Measurements from ENCODE around the gene MMS22L. TPM values are rescaled to one million over a fixed set of nuclear protein-coding genes. Genes with fewer than 3 reads are reported as not detected.

The MMS22L gene
- total and polyA plus RNA-seq, 2 of the 13 experiments (the other 11 are each of a cell fraction or from before 2014, with no cell fraction given) = 6.2 to 32.9 TPM

GRCh38 chr6:97102145-97102790 lies 180.7 kb downstream of the MMS22L start:
- H3K9ac ChIP-seq (ENCODE audit: insufficient read depth, low read depth, low read length) = no peak overlapping the region
- H2AFZ ChIP-seq (ENCODE audit: low read length) = no peak overlapping the region
- no peak for FAIRE-seq
- intact Hi-C loops (cut with micrococcal nuclease; ENCODE audit: unreplicated experiment) (no loop called here), in situ Hi-C loops (cut with HindIII; ENCODE audit: extremely low pct_ligation_motif_present, low pct_unique_long_range_greater_than_20kb) (no loop called here)
- no TSS peak for BruUV-seq (replicated peaks)
- no peaks in the 10 kb centered on the region for H3K4me1 ChIP-seq (ENCODE audit: insufficient read depth, low read length)
- H3K9me3 ChIP-seq (ENCODE audit: low read length) = no peaks in the 10 kb centered on the region
- H4K20me1 ChIP-seq (ENCODE audit: insufficient read depth, low read length) = no peaks in the 10 kb centered on the region
- no peaks in the 10 kb centered on the region; a peak in 1 of 5 replicates for H3K27me3 ChIP-seq (ENCODE audit: control insufficient read depth in 1 of 2, insufficient read depth in 2 of 2, low read length in 2 of 2)
- TF ChIP-seq ZNF547 (CRISPR knock-in tag; IDR thresholded peaks at IDR 0.05) (no peak), NFRKB (IDR thresholded peaks at IDR 0.05) (no peak), ZZZ3 (CRISPR knock-in tag; IDR thresholded peaks at IDR 0.05; ENCODE audit: borderline replicate concordance) (no peak), TFDP1 (CRISPR knock-in tag; IDR thresholded peaks at IDR 0.05; ENCODE audit: borderline replicate concordance) (no peak), SETDB1 (CRISPR knock-in tag; IDR thresholded peaks at IDR 0.05; ENCODE audit: borderline replicate concordance) (no peak), TEAD3 (CRISPR knock-in tag; optimal IDR thresholded peaks at IDR 0.05; ENCODE audit: borderline replicate concordance) (no peak), FOXJ3 (CRISPR knock-in tag; IDR thresholded peaks at IDR 0.05; ENCODE audit: borderline replicate concordance) (no peak), ZNF792 (CRISPR knock-in tag; IDR thresholded peaks at IDR 0.05) (no peak)
- no peaks in the 10 kb centered on the region for H3K79me2 ChIP-seq (ENCODE audit: insufficient read depth, low read length)
- CTCF ChIA-PET (ENCODE audit: low intra/inter-chr PET ratio, low total read pairs) = no interaction called here
- H3K4me2 ChIP-seq (ENCODE audit: low read depth, low read length) = no peak overlapping the region
- no peak overlapping the region for H3K27ac ChIP-seq (ENCODE audit: extremely low read length, insufficient read depth, low read length)
- WGBS (ENCODE audit: low lambda C conversion rate) = 5% methylated on average over 1 of the region's 1 CpG
- POLR2A ChIA-PET = no interaction called here
- no peak overlapping the region for H3K4me3 ChIP-seq (replicated peaks in 1 of 3; ENCODE audit: insufficient read depth in 1 of 3, low read depth in 2 of 3, low read length in 3 of 3)
- DNase-seq (ENCODE audit: low spot score) = no peak
- no peaks in the 10 kb centered on the region for H3K36me3 ChIP-seq (replicated peaks in 1 of 2; ENCODE audit: control insufficient read depth in 1 of 2, insufficient read depth in 2 of 2, low read length in 2 of 2)
- ATAC-seq = no peak

GRCh38 chr6:97100696-97101095 lies 182.3 kb downstream of the MMS22L start:
- CTCF ChIA-PET (ENCODE audit: low intra/inter-chr PET ratio, low total read pairs) = no interaction called here
- Histone ChIP-seq H2AFZ (ENCODE audit: low read length) (no peak overlapping the region), H4K20me1 (ENCODE audit: insufficient read depth, low read length) (no peaks in the 10 kb centered on the region), H3K4me3 (replicated peaks in 1 of 3; ENCODE audit: insufficient read depth in 1 of 3, low read depth in 2 of 3, low read length in 3 of 3) (no peak overlapping the region), H3K27ac (ENCODE audit: extremely low read length, insufficient read depth, low read length) (no peak overlapping the region), H3K9ac (ENCODE audit: insufficient read depth, low read depth, low read length) (no peak overlapping the region), H3K4me2 (ENCODE audit: low read depth, low read length) (no peak overlapping the region), H3K4me1 (ENCODE audit: insufficient read depth, low read length) (no peaks in the 10 kb centered on the region), H3K36me3 (replicated peaks in 1 of 2; ENCODE audit: control insufficient read depth in 1 of 2, insufficient read depth in 2 of 2, low read length in 2 of 2) (no peaks in the 10 kb centered on the region), H3K27me3 (ENCODE audit: control insufficient read depth in 1 of 2, insufficient read depth in 2 of 2, low read length in 2 of 2) (peaks cover 0 to 2% of the 10 kb centered on the region in 2 experiments; a peak in 2 of 5 replicates), H3K9me3 (ENCODE audit: low read length) (no peaks in the 10 kb centered on the region), H3K79me2 (ENCODE audit: insufficient read depth, low read length) (no peaks in the 10 kb centered on the region)
- 0% methylated on average over 3 of the region's 3 CpGs for WGBS (ENCODE audit: low lambda C conversion rate)
- POLR2A ChIA-PET = no interaction called here
- FAIRE-seq (no peak), DNase-seq (ENCODE audit: low spot score) (no peak), ATAC-seq (no peak)
- no TSS peak for BruUV-seq (replicated peaks)
- intact Hi-C loops (cut with micrococcal nuclease; ENCODE audit: unreplicated experiment) (no loop called here), in situ Hi-C loops (cut with HindIII; ENCODE audit: extremely low pct_ligation_motif_present, low pct_unique_long_range_greater_than_20kb) (no loop called here)
- TF ChIP-seq ZBTB21 (CRISPR knock-in tag; IDR thresholded peaks at IDR 0.05) (no peak), PPARG (CRISPR knock-in tag; conservative IDR thresholded peaks at IDR 0.05) (no peak), ATF6 (CRISPR knock-in tag; conservative IDR thresholded peaks at IDR 0.05) (no peak), ATM (IDR thresholded peaks at IDR 0.05; ENCODE audit: borderline replicate concordance) (no peak), KDM1A (CRISPR knock-in tag; IDR thresholded peaks at IDR 0.05) (no peak), RNF2 (conservative IDR thresholded peaks at IDR 0.05; ENCODE audit: low read depth) (no peak), NR3C1 (CRISPR knock-in tag; IDR thresholded peaks at IDR 0.05) (no peak), MNT (IDR thresholded peaks at IDR 0.05) (no peak)

All from HepG2 (cell line).